Measurements from ENCODE around the gene STARD5. TPM values are rescaled to one million over a fixed set of nuclear protein-coding genes. Genes with fewer than 3 reads are reported as not detected.

Gene STARD5
- total and polyA plus RNA-seq, 2 experiments from 2014 or later = 7.2 to 12.1 TPM

DNA sequence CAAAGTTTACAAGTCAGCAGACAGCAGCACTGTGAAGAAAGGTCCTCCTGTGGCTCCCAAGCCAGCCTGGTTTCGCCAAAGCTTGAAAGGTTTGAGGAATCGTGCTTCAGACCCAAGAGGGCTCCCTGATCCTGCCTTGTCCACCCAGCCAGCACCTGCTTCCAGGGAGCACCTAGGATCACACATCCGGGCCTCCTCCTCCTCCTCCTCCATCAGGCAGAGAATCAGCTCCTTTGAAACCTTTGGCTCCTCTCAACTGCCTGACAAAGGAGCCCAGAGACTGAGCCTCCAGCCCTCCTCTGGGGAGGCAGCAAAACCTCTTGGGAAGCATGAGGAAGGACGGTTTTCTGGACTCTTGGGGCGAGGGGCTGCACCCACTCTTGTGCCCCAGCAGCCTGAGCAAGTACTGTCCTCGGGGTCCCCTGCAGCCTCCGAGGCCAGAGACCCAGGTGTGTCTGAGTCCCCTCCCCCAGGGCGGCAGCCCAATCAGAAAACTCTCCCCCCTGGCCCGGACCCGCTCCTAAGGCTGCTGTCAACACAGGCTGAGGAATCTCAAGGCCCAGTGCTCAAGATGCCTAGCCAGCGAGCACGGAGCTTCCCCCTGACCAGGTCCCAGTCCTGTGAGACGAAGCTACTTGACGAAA, 24.2 kb downstream of the STARD5 start:
- TF ChIP-seq EZH2phosphoT487 (IDR thresholded peaks at IDR 0.05; ENCODE audit: insufficient read depth, low read depth) = no peak
- TF ChIP-seq EZH2 (IDR thresholded peaks at IDR 0.05; ENCODE audit: insufficient read depth, poor library complexity, severe bottlenecking) = no peak
- no peaks in the 10 kb centered on the region for H3K27me3 ChIP-seq (replicated peaks; ENCODE audit: insufficient read depth)
- 0 out of 2 replicates have a peak, but pooled peaks cover 14% of the 10 kb centered on the region for H3F3A ChIP-seq (ENCODE audit: insufficient read depth)
- no peak overlapping the region for H3K9ac ChIP-seq
- H3K36me3 ChIP-seq (ENCODE audit: low read depth) = no peaks in the 10 kb centered on the region
- WGBS, 2 experiments (ENCODE audit: low coverage in 1 of 2, low lambda C conversion rate in 2 of 2, missing lambda C conversion rate in 2 of 2) = 83% methylated on average over 13 of the region's 14 CpGs
- no peak overlapping the region for H3K4me3 ChIP-seq
- peaks cover 13% of the 10 kb centered on the region for H3K4me1 ChIP-seq (ENCODE audit: insufficient read depth)
- no peak for DNase-seq
- no peaks in the 10 kb centered on the region for H3K9me2 ChIP-seq (ENCODE audit: insufficient read depth)
- H3K27ac ChIP-seq = no peak overlapping the region
- H3K9me3 ChIP-seq (ENCODE audit: low read depth) = no peaks in the 10 kb centered on the region
- H4K20me1 ChIP-seq (ENCODE audit: insufficient read depth) = no peaks in the 10 kb centered on the region
- H3K4me2 ChIP-seq (ENCODE audit: unreplicated experiment) = no peak overlapping the region
- no peaks in the 10 kb centered on the region for H3K79me2 ChIP-seq (ENCODE audit: insufficient read depth)
- H2AFZ ChIP-seq = no peak overlapping the region
- in situ Hi-C loops (cut with MboI) = no loop called here

DNA sequence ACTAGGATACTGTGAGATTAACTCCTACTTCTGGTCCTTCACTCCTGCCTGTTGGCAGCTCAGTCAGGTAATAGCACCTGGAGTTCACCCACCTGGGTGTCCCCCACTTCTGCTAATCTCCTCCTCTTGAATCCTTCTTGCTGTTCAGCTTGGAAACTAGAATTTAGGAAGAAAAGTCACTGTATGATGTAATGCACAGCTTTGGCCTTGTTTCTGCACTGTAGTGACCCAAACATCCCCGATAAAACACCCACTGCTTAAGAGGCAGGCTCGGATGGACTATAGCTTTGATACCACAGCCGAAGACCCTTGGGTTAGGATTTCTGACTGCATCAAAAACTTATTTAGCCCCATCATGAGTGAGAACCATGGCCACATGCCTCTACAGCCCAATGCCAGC, 24.8 kb downstream of the STARD5 start:
- H3K9ac ChIP-seq = no peak overlapping the region
- H3K27ac ChIP-seq = no peak overlapping the region
- in situ Hi-C loops (cut with MboI) = no loop called here
- no peak for TF ChIP-seq EZH2phosphoT487 (IDR thresholded peaks at IDR 0.05; ENCODE audit: insufficient read depth, low read depth)
- no peak for TF ChIP-seq EZH2 (IDR thresholded peaks at IDR 0.05; ENCODE audit: insufficient read depth, poor library complexity, severe bottlenecking)
- H3F3A ChIP-seq (ENCODE audit: insufficient read depth) = 0 out of 2 replicates have a peak, but pooled peaks cover 14% of the 10 kb centered on the region
- no peaks in the 10 kb centered on the region for H3K9me2 ChIP-seq (ENCODE audit: insufficient read depth)
- H3K4me2 ChIP-seq (ENCODE audit: unreplicated experiment) = no peak overlapping the region
- DNase-seq = no peak
- H3K9me3 ChIP-seq (ENCODE audit: low read depth) = no peaks in the 10 kb centered on the region
- no peaks in the 10 kb centered on the region for H4K20me1 ChIP-seq (ENCODE audit: insufficient read depth)
- no peaks in the 10 kb centered on the region for H3K79me2 ChIP-seq (ENCODE audit: insufficient read depth)
- WGBS, 2 experiments (ENCODE audit: low coverage in 1 of 2, low lambda C conversion rate in 2 of 2, missing lambda C conversion rate in 2 of 2) = 94 to 100% methylated on average over 3 of the region's 3 CpGs
- no peak overlapping the region for H2AFZ ChIP-seq
- H3K36me3 ChIP-seq (ENCODE audit: low read depth) = no peaks in the 10 kb centered on the region
- H3K4me3 ChIP-seq = no peak overlapping the region
- H3K4me1 ChIP-seq (ENCODE audit: insufficient read depth) = peaks cover 13% of the 10 kb centered on the region
- H3K27me3 ChIP-seq (replicated peaks; ENCODE audit: insufficient read depth) = no peaks in the 10 kb centered on the region

DNA sequence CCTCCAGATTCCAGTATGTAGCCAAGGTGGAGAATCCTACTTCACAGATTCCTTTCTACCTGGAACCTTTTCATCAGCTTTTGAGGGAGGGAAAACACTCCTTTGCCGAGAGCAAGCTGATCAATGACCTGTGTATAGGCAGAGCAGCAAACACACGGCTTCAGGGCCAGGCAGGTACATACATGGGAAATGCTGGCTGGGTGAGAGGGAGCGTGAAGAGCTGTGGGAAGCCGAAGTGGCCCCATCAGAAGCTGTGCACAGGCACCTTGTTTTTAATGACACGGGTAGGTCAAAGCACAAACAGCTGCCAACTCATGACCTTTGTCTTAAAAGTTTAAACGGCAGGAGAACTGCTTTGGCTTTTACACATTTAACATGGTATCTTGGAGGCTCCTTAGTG, 25.3 kb downstream of the STARD5 start:
- Histone ChIP-seq H2AFZ (no peak overlapping the region), H3K4me3 (no peak overlapping the region), H3K9me2 (ENCODE audit: insufficient read depth) (no peaks in the 10 kb centered on the region), H3F3A (ENCODE audit: insufficient read depth) (0 out of 2 replicates have a peak, but pooled peaks cover 14% of the 10 kb centered on the region), H3K36me3 (ENCODE audit: low read depth) (no peaks in the 10 kb centered on the region), H3K4me1 (ENCODE audit: insufficient read depth) (peaks cover 13% of the 10 kb centered on the region), H3K9ac (no peak overlapping the region), H3K27me3 (replicated peaks; ENCODE audit: insufficient read depth) (no peaks in the 10 kb centered on the region), H3K9me3 (ENCODE audit: low read depth) (no peaks in the 10 kb centered on the region), H3K27ac (no peak overlapping the region), H3K4me2 (ENCODE audit: unreplicated experiment) (no peak overlapping the region), H4K20me1 (ENCODE audit: insufficient read depth) (no peaks in the 10 kb centered on the region), H3K79me2 (ENCODE audit: insufficient read depth) (no peaks in the 10 kb centered on the region)
- in situ Hi-C loops (cut with MboI) = no loop called here
- DNase-seq = no peak
- WGBS, 2 experiments (ENCODE audit: low coverage in 1 of 2, low lambda C conversion rate in 2 of 2, missing lambda C conversion rate in 2 of 2) = 86 to 89% methylated on average over 6 of the region's 6 CpGs
- no peak for TF ChIP-seq EZH2 (IDR thresholded peaks at IDR 0.05; ENCODE audit: insufficient read depth, poor library complexity, severe bottlenecking)

DNA sequence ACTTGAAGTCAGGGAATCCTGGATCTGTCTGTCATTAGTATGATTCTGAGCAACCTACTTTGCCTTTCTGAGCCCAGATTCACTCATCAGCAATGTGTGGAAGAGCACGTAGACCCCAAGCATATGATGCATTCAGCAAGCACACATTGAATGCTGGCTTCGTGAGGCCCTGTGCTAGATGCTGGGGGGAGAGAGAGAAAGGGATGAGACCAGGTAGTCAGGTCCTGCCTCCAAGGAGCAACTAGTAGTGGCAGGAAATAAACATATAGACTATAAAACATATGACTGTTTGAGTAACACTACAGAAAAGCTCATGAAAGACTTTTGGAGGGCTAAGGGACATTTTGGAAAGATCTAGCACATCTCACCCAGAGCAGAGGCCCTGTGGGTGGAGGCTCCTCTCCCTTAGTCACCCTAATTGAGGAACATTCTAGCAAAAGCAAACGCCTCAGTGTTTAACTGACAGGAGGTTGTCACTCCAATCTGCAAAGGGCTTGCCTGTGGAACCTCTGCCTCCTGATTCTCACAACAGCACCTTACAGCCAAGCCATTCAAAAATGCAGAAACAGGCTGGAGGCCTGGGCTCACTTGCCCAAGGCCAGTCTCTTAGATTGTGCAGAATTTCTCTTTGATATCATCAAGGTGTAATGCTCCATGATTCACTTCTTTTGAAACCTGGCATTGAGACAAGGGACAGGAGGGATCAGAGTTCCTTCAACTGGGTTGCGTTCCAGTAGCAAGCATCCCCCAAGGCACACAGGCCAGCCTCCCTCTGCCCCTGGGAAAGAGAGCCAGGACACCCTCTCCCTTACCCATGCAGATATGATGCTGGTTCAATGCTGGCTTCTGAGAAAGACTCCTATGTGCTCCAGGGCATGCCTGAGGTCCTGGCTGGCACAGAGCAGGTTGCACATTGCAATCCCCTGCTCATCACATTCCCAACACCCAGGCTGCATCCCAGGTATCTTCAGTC, 26.1 kb downstream of the STARD5 start:
- TF ChIP-seq EZH2phosphoT487 (IDR thresholded peaks at IDR 0.05; ENCODE audit: insufficient read depth, low read depth) (no peak), EZH2 (IDR thresholded peaks at IDR 0.05; ENCODE audit: insufficient read depth, poor library complexity, severe bottlenecking) (no peak)
- WGBS, 2 experiments (ENCODE audit: low coverage in 1 of 2, low lambda C conversion rate in 2 of 2, missing lambda C conversion rate in 2 of 2) = 82 to 83% methylated on average over 4 of the region's 4 CpGs
- Histone ChIP-seq H3K79me2 (ENCODE audit: insufficient read depth) (no peaks in the 10 kb centered on the region), H2AFZ (no peak overlapping the region), H3K4me3 (no peak overlapping the region), H3K36me3 (ENCODE audit: low read depth) (no peaks in the 10 kb centered on the region), H4K20me1 (ENCODE audit: insufficient read depth) (no peaks in the 10 kb centered on the region), H3K27ac (no peak overlapping the region), H3K4me1 (ENCODE audit: insufficient read depth) (peaks cover 13% of the 10 kb centered on the region), H3K9ac (no peak overlapping the region), H3K27me3 (replicated peaks; ENCODE audit: insufficient read depth) (no peaks in the 10 kb centered on the region), H3K9me3 (ENCODE audit: low read depth) (no peaks in the 10 kb centered on the region), H3K4me2 (ENCODE audit: unreplicated experiment) (no peak overlapping the region), H3F3A (ENCODE audit: insufficient read depth) (0 out of 2 replicates have a peak, but pooled peaks cover 14% of the 10 kb centered on the region), H3K9me2 (ENCODE audit: insufficient read depth) (no peaks in the 10 kb centered on the region)
- in situ Hi-C loops (cut with MboI) = no loop called here
- DNase-seq = no peak
